DND-41 (cell line): ENCODE data around the gene FLAD1.

Experiments
- ATAC-seq: fragments of 200-7000 bp; cut with Tn5 transposase; 3 replicates; pipeline ENCODE4 v1.9.1; 2021; ENCODE audit warnings: low read depth; ENCODE audit not compliant: insufficient read depth
- DNase-seq: peaks from one replicate; pipeline ENCODE4 v3.0.0-alpha.2; 2020
- H2AFZ ChIP-seq: 2 replicates; pipeline ENCODE4 v1.6.0; 2012; ENCODE audit warnings: low read depth, low read length
- H3K27ac ChIP-seq: 2 replicates; pipeline ENCODE4 v1.5.1; 2012; ENCODE audit warnings: low read length, inconsistent platforms
- H3K27me3 ChIP-seq: fragments of 200-600 bp; sonication (generic); 2 replicates; pipeline ENCODE4 v1.6.0; 2012; ENCODE audit warnings: low read length, mild to moderate bottlenecking, inconsistent platforms; ENCODE audit not compliant: insufficient read depth, poor library complexity
- H3K36me3 ChIP-seq: 2 replicates; pipeline ENCODE4 v1.5.1; 2012; ENCODE audit warnings: low read length, inconsistent platforms; ENCODE audit not compliant: insufficient read depth
- H3K4me1 ChIP-seq: 2 replicates; pipeline ENCODE4 v1.5.1; 2012; ENCODE audit warnings: mild to moderate bottlenecking, low read length; ENCODE audit not compliant: insufficient read depth
- H3K4me2 ChIP-seq: 2 replicates; pipeline ENCODE4 v1.6.0; 2012; ENCODE audit warnings: mild to moderate bottlenecking, moderate library complexity, low read length, inconsistent platforms; ENCODE audit not compliant: insufficient read depth
- H3K4me3 ChIP-seq, 2 experiments: fragments of 200-600 bp in 1 of 2; shearing (Covaris generic) in 1 of 2; 2 replicates each; pipeline ENCODE4 v1.5.1; 2012 to 2016; ENCODE audit warnings: inconsistent platforms in 2 of 2, low read length in 2 of 2, mild to moderate bottlenecking in 2 of 2, low read depth in 1 of 2, moderate library complexity in 1 of 2
- H3K79me2 ChIP-seq: 2 replicates; pipeline ENCODE4 v1.6.0; 2012; ENCODE audit warnings: low read length, inconsistent platforms; ENCODE audit not compliant: insufficient read depth
- H3K9ac ChIP-seq: 2 replicates; pipeline ENCODE4 v1.6.0; 2012; ENCODE audit warnings: low read depth, mild to moderate bottlenecking, inconsistent platforms, low read length, moderate library complexity
- H3K9me3 ChIP-seq: 2 replicates; pipeline ENCODE4 v1.5.1; 2012; ENCODE audit warnings: low read length, moderate library complexity, mild to moderate bottlenecking, inconsistent platforms; ENCODE audit not compliant: insufficient read depth, severe bottlenecking
- H4K20me1 ChIP-seq: 2 replicates; pipeline ENCODE4 v1.6.0; 2012; ENCODE audit warnings: low read length; ENCODE audit not compliant: insufficient read depth
- EZH2 ChIP-seq: IDR thresholded peaks from 3 replicates; pipeline ENCODE4 v1.6.1; 2012; ENCODE audit warnings: borderline replicate concordance, low read depth, mild to moderate bottlenecking, moderate library complexity, low read length, inconsistent platforms; ENCODE audit not compliant: severe bottlenecking
- TF ChIP-seq, protein P1 (sequence below): IDR thresholded peaks from 2 replicates; pipeline ENCODE4 v1.5.1; 2012; ENCODE audit warnings: borderline replicate concordance, low read length, moderate library complexity, mild to moderate bottlenecking; ENCODE audit not compliant: poor library complexity, severe bottlenecking; ENCODE audit errors: extremely low read depth

FLAD1 gene

GRCh38 chr1:154951901-154952657, 31.1 kb upstream of the FLAD1 start:
- Histone ChIP-seq H4K20me1 (peaks cover 7% of the 10 kb centered on the region; the same call in 1 of the 2 replicates), H3K9me3 (no peaks in the 10 kb centered on the region), H3K4me1 (peaks cover 43% of the 10 kb centered on the region), H3K4me3 (no peak overlapping the region), H2AFZ (no peak overlapping the region), H3K4me2 (no peak overlapping the region), H3K27ac (no peak overlapping the region), H3K79me2 (peaks cover 28% of the 10 kb centered on the region), H3K27me3 (no peaks in the 10 kb centered on the region), H3K36me3 (peaks cover 30% of the 10 kb centered on the region), H3K9ac (no peak overlapping the region)
- no peak for ATAC-seq
- TF ChIP-seq, protein P1, sequence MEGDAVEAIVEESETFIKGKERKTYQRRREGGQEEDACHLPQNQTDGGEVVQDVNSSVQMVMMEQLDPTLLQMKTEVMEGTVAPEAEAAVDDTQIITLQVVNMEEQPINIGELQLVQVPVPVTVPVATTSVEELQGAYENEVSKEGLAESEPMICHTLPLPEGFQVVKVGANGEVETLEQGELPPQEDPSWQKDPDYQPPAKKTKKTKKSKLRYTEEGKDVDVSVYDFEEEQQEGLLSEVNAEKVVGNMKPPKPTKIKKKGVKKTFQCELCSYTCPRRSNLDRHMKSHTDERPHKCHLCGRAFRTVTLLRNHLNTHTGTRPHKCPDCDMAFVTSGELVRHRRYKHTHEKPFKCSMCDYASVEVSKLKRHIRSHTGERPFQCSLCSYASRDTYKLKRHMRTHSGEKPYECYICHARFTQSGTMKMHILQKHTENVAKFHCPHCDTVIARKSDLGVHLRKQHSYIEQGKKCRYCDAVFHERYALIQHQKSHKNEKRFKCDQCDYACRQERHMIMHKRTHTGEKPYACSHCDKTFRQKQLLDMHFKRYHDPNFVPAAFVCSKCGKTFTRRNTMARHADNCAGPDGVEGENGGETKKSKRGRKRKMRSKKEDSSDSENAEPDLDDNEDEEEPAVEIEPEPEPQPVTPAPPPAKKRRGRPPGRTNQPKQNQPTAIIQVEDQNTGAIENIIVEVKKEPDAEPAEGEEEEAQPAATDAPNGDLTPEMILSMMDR = no peak
- TF ChIP-seq EZH2 = no peak
- DNase-seq = no peak

DNA sequence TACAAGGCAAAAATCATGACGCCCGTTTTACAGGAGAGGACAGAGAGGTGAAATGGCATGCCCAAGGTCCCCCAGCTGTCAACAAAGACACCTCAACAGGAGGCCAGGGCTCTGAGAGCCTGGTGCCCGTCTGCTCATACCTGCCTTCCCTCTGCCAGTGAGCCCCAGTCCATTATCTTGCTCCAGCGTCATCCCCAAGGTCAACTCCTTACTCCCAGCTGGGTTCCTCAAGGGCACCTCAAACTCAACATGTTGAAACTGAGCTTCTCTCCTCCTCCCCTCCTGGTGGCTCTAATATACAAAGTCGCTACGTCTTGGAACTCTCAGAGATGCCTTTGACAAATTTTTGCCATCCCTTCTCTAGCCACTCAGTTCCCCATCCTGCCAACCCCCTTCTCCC, 30.5 kb upstream of the FLAD1 start:
- H3K4me2 ChIP-seq = 0 out of 2 replicates have a peak overlapping the region, but pooled peaks have one; percentile 0
- H3K27ac ChIP-seq = peak overlapping the region; percentile 15
- no peak overlapping the region for H3K9ac ChIP-seq
- H3K4me3 ChIP-seq = no peak overlapping the region
- no peaks in the 10 kb centered on the region for H3K9me3 ChIP-seq
- no peaks in the 10 kb centered on the region for H3K27me3 ChIP-seq
- peaks cover 49% of the 10 kb centered on the region for H3K4me1 ChIP-seq
- no peak overlapping the region for H2AFZ ChIP-seq
- no peak for DNase-seq
- H3K36me3 ChIP-seq = peaks cover 25% of the 10 kb centered on the region
- no peak for TF ChIP-seq EZH2
- TF ChIP-seq, protein P1 = no peak
- H3K79me2 ChIP-seq = peaks cover 28% of the 10 kb centered on the region
- peaks cover 7% of the 10 kb centered on the region; the same call in 1 of the 2 replicates for H4K20me1 ChIP-seq
- no peak for ATAC-seq

- H3K4me2 ChIP-seq = peak overlapping the region; percentile 88
- peaks cover 49% of the 10 kb centered on the region for H3K4me1 ChIP-seq
- H3K36me3 ChIP-seq = peaks cover 19% of the 10 kb centered on the region
- no peak overlapping the region; a peak in 1 of 4 replicates for H3K4me3 ChIP-seq
- H3K9ac ChIP-seq = no peak overlapping the region
- H3K27ac ChIP-seq = peak overlapping the region; percentile 39; the same call in 1 of the 2 replicates
- H2AFZ ChIP-seq = no peak overlapping the region
- no peaks in the 10 kb centered on the region for H3K9me3 ChIP-seq
- no peak for DNase-seq
- H4K20me1 ChIP-seq = peaks cover 7% of the 10 kb centered on the region; the same call in 1 of the 2 replicates
- H3K27me3 ChIP-seq = no peaks in the 10 kb centered on the region
- no peak for ATAC-seq
- no peak for TF ChIP-seq EZH2
- TF ChIP-seq, protein P1 = no peak
- peaks cover 28% of the 10 kb centered on the region for H3K79me2 ChIP-seq
Observed at GRCh38 chr1:154953611-154954038, 29.5 kb upstream of the FLAD1 start.
